Natural killer cell (primary cell): ENCODE measurements around the gene MMP20. TPM values are rescaled to one million over a fixed set of nuclear protein-coding genes. Genes with fewer than 3 reads are reported as not detected.

Experiments
- ATAC-seq, 3 donors: fragments of 150-1000 bp in 2 of 3; fragments of 200-7000 bp in 1 of 3; cut with Tn5 transposase; 1 replicate in 1 of 3; 2 replicates in 2 of 3; pipeline ENCODE4 v1.10.0; 2021; ENCODE audit warnings: mild to moderate bottlenecking in 2 of 3, moderate library complexity in 2 of 3
- DNase-seq, 2 donors: peaks; one replicate each; pipeline versions ENCODE4 v3.0.0 to v3.0.0-alpha.2; 2013 to 2021; ENCODE audit warnings: mixed read lengths in 1 of 2
- H3K27ac ChIP-seq: one replicate; pipeline ENCODE4 v1.5.1; 2013; ENCODE audit warnings: mild to moderate bottlenecking, low read length
- H3K27me3 ChIP-seq: one replicate; pipeline ENCODE4 v1.6.1; 2013; ENCODE audit warnings: low read length; ENCODE audit not compliant: control insufficient read depth, insufficient read depth
- H3K36me3 ChIP-seq: one replicate; pipeline ENCODE4 v1.6.1; 2013; ENCODE audit warnings: low read length; ENCODE audit not compliant: control insufficient read depth, insufficient read depth
- H3K4me1 ChIP-seq: one replicate; pipeline ENCODE4 v1.6.1; 2013; ENCODE audit warnings: low read length; ENCODE audit not compliant: control insufficient read depth, insufficient read depth
- H3K4me3 ChIP-seq: one replicate; pipeline ENCODE4 v1.5.1; 2013; ENCODE audit warnings: low read length
- H3K9me3 ChIP-seq: one replicate; pipeline ENCODE4 v1.6.1; 2013; ENCODE audit warnings: low read length; ENCODE audit not compliant: control insufficient read depth, insufficient read depth
- H3K27ac Mint-ChIP-seq, 2 donors: one replicate each; pipeline ENCODE4 v1.8.0; 2022; ENCODE audit warnings: mild to moderate bottlenecking in 2 of 2, mixed read lengths in 2 of 2, moderate library complexity in 1 of 2
- H3K27me3 Mint-ChIP-seq, 2 donors: one replicate each; pipeline ENCODE4 v1.8.0; 2022; ENCODE audit warnings: low read depth in 2 of 2, mixed read lengths in 2 of 2
- H3K36me3 Mint-ChIP-seq: one replicate; pipeline ENCODE4 v1.8.0; 2022; ENCODE audit warnings: mixed read lengths
- H3K4me1 Mint-ChIP-seq, 2 donors: one replicate each; pipeline ENCODE4 v1.8.0; 2022; ENCODE audit warnings: mixed read lengths in 2 of 2
- H3K4me3 Mint-ChIP-seq: one replicate; pipeline ENCODE4 v1.8.0; 2022; ENCODE audit warnings: mild to moderate bottlenecking, moderate library complexity, mixed read lengths
- H3K9me3 Mint-ChIP-seq, 2 donors: one replicate each; pipeline ENCODE4 v1.8.0; 2022; ENCODE audit warnings: mixed read lengths in 2 of 2
- WGBS: methylation state at CpG from one replicate; pipeline ENCODE4 v1.1.7; 2013; ENCODE audit warnings: missing lambda C conversion rate; ENCODE audit not compliant: insufficient coverage; 5-methylcytosine and 5-hydroxymethylcytosine counted together
- intact Hi-C: fragments of 100-400 bp; cut with micrococcal nuclease; formaldehyde crosslinking; loops from one replicate; pipeline ENCODE4 v1.14.2; 2022
- total RNA-seq, 4 donors: library from RNA; stranded (reverse); fragments of 120-200 nt in 1 of 4; gene quantifications; one replicate each; pipeline versions ENCODE4 v1.2.3 to v1.2.4, GENCODE V29; 2013 to 2022
- TF ChIP-seq, protein P1 (sequence below): fragments of 200-600 bp; IDR thresholded peaks from one replicate; pipeline ENCODE4 v1.8.0; 2022; ENCODE audit warnings: antibody characterized with exemption

Gene MMP20
- total RNA-seq, 3 donors from 2014 or later (not counting 1 experiment from before 2014, with no cell fraction given), result not detected

- peaks cover 0 to 3% of the 10 kb centered on the region in 2 donors for H3K27me3 Mint-ChIP-seq
- no peaks in the 10 kb centered on the region for H3K36me3 Mint-ChIP-seq
- TF ChIP-seq, protein P1, sequence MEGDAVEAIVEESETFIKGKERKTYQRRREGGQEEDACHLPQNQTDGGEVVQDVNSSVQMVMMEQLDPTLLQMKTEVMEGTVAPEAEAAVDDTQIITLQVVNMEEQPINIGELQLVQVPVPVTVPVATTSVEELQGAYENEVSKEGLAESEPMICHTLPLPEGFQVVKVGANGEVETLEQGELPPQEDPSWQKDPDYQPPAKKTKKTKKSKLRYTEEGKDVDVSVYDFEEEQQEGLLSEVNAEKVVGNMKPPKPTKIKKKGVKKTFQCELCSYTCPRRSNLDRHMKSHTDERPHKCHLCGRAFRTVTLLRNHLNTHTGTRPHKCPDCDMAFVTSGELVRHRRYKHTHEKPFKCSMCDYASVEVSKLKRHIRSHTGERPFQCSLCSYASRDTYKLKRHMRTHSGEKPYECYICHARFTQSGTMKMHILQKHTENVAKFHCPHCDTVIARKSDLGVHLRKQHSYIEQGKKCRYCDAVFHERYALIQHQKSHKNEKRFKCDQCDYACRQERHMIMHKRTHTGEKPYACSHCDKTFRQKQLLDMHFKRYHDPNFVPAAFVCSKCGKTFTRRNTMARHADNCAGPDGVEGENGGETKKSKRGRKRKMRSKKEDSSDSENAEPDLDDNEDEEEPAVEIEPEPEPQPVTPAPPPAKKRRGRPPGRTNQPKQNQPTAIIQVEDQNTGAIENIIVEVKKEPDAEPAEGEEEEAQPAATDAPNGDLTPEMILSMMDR, result no peak
- Histone ChIP-seq H3K9me3 (no peaks in the 10 kb centered on the region), H3K4me1 (no peaks in the 10 kb centered on the region), H3K27me3 (no peaks in the 10 kb centered on the region), H3K36me3 (no peaks in the 10 kb centered on the region), H3K27ac (no peak overlapping the region), H3K4me3 (no peak overlapping the region)
- H3K4me3 Mint-ChIP-seq, result no peak overlapping the region
- no CpG with 5 or more reads among the region's 1 CpG for WGBS
- no peaks in the 10 kb centered on the region for H3K4me1 Mint-ChIP-seq
- DNase-seq (no peak), ATAC-seq (no peak)
- H3K9me3 Mint-ChIP-seq, result no peaks in the 10 kb centered on the region
- intact Hi-C loops, result no loop called here
- no peak overlapping the region for H3K27ac Mint-ChIP-seq
Measured at GRCh38 chr11:102587722-102588121, 37.4 kb downstream of the MMP20 start.

DNA sequence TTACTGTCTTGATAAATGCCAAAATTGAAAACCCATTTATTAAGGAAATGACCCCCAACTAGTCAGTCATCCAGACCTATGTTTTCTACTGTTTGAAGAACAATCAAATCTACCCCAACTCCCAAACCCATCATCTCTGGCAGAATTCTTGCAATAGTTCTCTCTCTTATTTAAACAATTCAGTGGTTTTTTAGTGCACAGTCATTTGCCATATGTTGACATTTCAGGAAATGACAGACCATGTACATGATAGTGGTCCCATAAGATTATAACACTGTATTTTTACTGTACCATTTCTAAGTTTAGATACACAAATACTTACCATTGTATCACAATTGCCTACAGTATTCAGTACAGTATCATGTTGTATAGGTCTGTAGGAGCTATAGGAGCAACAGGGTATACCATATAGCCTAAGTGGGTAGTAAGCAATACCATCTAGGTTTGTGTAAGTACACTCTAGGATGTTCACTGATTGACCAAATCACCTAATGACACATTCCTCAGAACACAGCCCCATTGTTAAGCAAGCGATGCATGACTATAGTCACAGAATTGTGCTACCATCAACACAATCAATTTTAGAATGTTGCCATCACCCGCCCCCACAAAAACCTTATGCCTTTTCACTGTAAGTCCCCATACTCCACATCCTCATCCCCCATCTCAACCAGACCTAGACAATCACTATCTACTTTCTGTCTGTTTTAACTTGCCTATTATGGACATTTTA is 41.8 kb downstream of the MMP20 start:
- Mint-ChIP-seq H3K27ac (no peak overlapping the region), H3K9me3 (no peaks in the 10 kb centered on the region), H3K4me1 (no peaks in the 10 kb centered on the region), H3K27me3 (peaks cover 0 to 3% of the 10 kb centered on the region in 2 donors), H3K36me3 (no peaks in the 10 kb centered on the region), H3K4me3 (no peak overlapping the region)
- Histone ChIP-seq H3K4me3 (no peak overlapping the region), H3K9me3 (no peaks in the 10 kb centered on the region), H3K36me3 (no peaks in the 10 kb centered on the region), H3K4me1 (no peaks in the 10 kb centered on the region), H3K27ac (no peak overlapping the region), H3K27me3 (no peaks in the 10 kb centered on the region)
- DNase-seq (no peak), ATAC-seq (no peak)
- WGBS, result 93% methylated on average over 2 of the region's 2 CpGs
- TF ChIP-seq, protein P1, result no peak
- intact Hi-C loops, result no loop called here

DNA sequence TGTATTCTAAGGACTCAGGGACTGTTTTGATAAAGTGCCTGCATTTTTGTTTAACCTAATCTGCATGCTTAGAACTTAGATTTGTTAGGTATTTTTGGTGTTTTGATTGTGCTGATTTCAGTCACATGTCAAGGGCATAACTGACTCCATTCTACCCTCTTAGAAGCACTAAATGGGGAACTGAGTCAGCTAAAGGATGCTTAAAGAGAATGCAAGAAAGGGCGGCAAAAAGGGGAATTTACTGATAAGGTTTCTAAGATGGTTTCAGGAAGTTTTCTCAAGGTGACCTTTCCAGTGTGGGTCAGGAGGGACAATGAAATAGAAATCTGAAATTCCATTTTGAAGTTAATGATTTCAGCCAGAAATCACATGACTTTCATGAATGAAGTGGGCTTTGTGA is 43.0 kb downstream of the MMP20 start:
- Mint-ChIP-seq H3K36me3 (no peaks in the 10 kb centered on the region), H3K4me1 (peaks cover 6 to 7% of the 10 kb centered on the region in 2 donors), H3K27me3 (peaks cover 0 to 1% of the 10 kb centered on the region in 2 donors), H3K27ac (no peak overlapping the region), H3K4me3 (no peak overlapping the region), H3K9me3 (no peaks in the 10 kb centered on the region)
- H3K36me3 ChIP-seq, result no peaks in the 10 kb centered on the region
- DNase-seq (no peak), ATAC-seq (no peak)
- H3K4me3 ChIP-seq, result no peak overlapping the region
- H3K27ac ChIP-seq, result no peak overlapping the region
- no peaks in the 10 kb centered on the region for H3K9me3 ChIP-seq
- peaks cover 5% of the 10 kb centered on the region for H3K4me1 ChIP-seq
- TF ChIP-seq, protein P1, result no peak
- WGBS, result 94% methylated on average over 1 of the region's 1 CpG
- intact Hi-C loops, result no loop called here
- no peaks in the 10 kb centered on the region for H3K27me3 ChIP-seq

DNA sequence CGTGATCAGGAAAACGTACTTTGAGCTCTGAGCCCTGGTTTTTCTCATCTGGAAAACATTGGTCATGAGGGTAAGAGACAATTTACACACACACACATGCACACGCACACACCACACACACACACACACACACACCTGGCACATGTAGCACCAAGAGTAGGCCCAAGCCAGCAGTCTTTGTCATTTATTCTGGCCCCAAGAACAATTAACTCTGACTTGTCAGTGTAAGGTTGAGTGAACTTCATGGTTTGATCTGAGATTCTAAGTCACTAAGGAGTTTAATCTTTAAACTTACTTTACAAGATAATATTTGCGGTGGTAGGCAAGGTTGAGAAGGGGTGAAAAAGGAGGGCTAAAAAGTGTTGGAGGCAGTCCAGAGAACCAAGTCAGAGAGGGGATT is 44.1 kb downstream of the MMP20 start:
- H3K4me3 Mint-ChIP-seq, result no peak overlapping the region
- H3K27me3 Mint-ChIP-seq, result no peaks in the 10 kb centered on the region
- peaks cover 14% of the 10 kb centered on the region in 2 donors for H3K4me1 Mint-ChIP-seq
- no peaks in the 10 kb centered on the region for H3K36me3 Mint-ChIP-seq
- TF ChIP-seq, protein P1, result no peak
- H3K27ac ChIP-seq, result no peak overlapping the region
- intact Hi-C loops, result no loop called here
- no peaks in the 10 kb centered on the region for H3K9me3 ChIP-seq
- H3K36me3 ChIP-seq, result no peaks in the 10 kb centered on the region
- H3K4me3 ChIP-seq, result no peak overlapping the region
- ATAC-seq (no peak), DNase-seq (no peak)
- H3K27ac Mint-ChIP-seq, result no peak overlapping the region
- H3K27me3 ChIP-seq, result no peaks in the 10 kb centered on the region
- H3K9me3 Mint-ChIP-seq, result no peaks in the 10 kb centered on the region
- peaks cover 5% of the 10 kb centered on the region for H3K4me1 ChIP-seq
- 97% methylated on average over 3 of the region's 4 CpGs for WGBS
